ENCODE results near the gene MOB3B.
"Not testable (repeated sequence)": the region's sequence is repeated elsewhere in the genome, so short reads cannot be mapped to it uniquely, and the experiment has no call there.

MOB3B gene

DNA sequence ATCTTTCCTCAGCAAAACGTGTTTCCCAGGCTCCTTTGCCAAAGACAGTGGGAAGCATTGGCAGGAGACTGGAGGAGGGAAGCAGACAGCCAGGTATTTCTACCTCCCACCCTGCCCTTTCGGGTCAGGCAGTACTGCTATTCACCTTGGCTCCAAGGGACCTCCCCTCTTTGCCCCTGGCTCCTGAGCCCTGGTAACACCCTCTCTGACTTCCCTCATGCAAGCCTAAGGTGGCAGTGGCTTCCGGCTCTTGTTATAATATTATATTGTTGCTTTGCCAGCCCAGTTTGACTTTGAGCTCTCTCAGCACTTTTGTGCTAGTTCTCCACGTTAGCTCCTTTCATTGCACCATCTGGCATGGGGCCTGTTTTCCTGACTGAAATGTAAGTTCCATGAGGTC lies 87.2 kb downstream of the MOB3B start:
- DNase-seq: no peak

GRCh38 chr9:27441741-27442070 lies 87.9 kb downstream of the MOB3B start:
- no peak for DNase-seq

- no peak for DNase-seq
Measured at GRCh38 chr9:27440888-27441740, 88.5 kb downstream of the MOB3B start.

- no peak for DNase-seq
Measured at GRCh38 chr9:27438522-27438921, 91.1 kb downstream of the MOB3B start.

DNA sequence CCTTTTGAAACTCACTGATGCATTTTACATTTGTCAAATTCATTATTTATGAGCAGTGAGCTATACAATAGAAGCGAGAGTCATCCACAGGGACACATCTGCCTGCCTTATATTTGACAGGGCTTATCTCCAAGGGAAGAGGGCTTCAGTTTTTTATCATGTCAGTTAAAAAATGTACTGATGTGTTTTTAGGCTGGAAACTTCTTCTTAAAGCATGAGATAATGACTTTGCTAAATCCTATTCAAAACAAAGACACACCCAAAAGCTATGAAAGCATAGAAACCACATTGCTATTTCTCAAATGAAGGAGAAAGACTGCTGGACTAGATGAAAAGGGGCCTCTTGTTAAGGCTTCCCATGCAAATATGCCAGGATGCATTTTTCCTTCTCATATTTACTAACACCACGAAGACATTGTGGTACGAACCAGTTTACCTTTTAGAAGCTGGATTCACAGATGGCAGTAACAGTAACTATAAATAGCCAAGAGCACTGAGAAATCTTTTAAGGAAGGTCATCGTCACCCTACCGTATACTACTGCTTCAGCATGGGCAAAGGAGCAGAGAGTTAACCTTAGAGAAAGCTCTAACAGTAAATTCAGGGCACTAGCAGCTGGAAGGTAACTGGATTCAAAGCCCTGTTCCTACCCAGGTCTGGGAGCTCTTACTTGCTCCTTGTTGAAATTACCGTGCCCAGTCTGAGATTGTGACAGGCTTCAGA lies 91.8 kb downstream of the MOB3B start:
- peak; percentile 9 to 69 for DNase-seq

GRCh38 chr9:27436234-27436633 lies 93.4 kb downstream of the MOB3B start:
- DNase-seq: no peak

DNA sequence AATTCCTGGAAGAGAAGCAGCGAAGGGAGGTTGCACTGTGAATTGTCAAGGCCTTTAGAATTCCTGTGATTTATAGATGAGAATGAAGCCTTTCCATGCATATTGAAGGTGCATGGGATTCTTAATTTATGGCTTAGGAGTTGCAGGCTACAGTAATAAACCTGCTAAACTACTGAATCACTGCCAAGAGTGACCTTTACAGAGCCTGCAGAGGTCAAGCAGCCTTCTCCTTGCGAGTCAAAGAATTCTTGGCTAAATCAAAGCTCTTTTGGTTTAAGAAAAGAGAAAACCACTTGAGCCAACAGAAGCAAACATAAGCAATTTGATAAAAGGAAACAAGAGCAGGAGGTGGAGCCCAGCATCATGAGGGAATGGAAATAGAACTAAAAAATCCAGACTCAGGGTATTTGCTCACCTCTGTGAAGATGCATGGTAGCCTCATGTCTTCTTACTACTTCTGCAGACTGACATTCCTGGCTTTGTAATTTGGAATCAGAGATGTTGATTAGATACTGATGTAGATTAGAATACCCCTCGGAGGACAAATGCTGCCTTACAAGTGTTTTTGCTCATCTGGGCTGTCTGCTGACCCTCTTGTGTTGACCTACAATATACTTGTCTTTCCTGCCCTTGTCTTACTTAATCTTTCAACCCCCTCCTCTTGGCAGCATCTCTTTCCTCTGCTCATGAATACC lies 95.8 kb downstream of the MOB3B start:
- no peak for DNase-seq

- no peak for DNase-seq
Measured at GRCh38 chr9:27432308-27432707, 97.3 kb downstream of the MOB3B start.

- no peak for DNase-seq
Measured at GRCh38 chr9:27431543-27432147, 98.0 kb downstream of the MOB3B start.

- DNase-seq: no peak
Measured at GRCh38 chr9:27430750-27431535, 98.7 kb downstream of the MOB3B start.

GRCh38 chr9:27429917-27430316 lies 99.7 kb downstream of the MOB3B start:
- no peak for DNase-seq

- DNase-seq: peak in 1 of 2 donors; percentile 10
Measured at GRCh38 chr9:27429436-27429835, 100.2 kb downstream of the MOB3B start.

- no peak for DNase-seq
Measured at GRCh38 chr9:27428551-27428950, 101.1 kb downstream of the MOB3B start.

DNA sequence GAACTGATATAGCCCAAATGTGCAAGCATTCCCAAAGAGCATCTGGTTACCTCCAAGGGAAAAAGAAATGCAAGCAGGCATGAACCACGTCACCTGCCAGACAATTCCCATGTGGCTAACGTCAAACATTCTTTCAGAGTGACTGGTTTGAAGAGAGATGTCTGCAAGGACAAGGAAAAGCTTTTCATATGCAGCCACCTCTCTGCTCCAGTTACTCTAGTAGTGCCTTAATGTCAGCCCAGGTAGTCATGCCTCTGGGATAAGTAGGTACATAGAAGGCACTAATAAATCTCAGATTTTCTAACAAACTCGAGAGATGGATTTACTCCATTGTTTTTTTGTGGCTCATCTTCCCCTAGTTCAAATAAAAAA lies 102.4 kb downstream of the MOB3B start:
- DNase-seq: no peak

GRCh38 chr9:27426511-27427271 lies 102.9 kb downstream of the MOB3B start:
- peak; percentile 39 to 76 for DNase-seq

DNA sequence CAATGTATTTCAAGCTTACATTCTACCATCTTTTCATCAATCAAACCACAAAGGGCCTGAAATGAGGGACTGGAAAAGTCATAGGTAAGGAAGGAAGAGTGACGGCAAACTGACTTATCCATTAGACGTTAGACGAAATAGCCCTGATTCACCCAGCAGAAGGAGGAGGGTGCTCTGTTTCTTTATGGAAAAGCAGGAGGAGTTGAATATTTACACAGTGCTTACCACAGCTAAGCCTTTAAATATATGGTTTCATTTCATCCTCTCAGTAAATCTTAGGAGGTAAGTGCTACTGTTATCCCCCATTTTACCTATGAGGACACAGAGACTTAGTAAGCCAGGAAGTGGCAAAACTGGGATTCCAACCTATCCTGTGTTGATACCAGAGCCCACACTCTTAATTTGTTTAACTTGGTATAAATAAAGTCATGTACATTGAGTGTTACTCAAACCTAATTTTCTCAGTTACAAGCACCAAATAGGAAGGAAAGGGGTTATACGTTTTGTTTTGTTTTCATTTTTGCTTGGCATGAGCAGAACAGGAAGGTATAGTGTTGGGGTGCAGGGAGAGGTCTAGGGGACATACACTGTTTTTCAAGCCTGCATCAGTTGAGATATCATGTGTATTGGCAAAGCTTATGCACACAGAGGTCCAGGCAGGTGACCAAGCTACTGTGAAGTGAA lies 103.6 kb downstream of the MOB3B start:
- DNase-seq: no peak

- no peak for DNase-seq
Measured at GRCh38 chr9:27423915-27424710, 105.5 kb downstream of the MOB3B start.

- DNase-seq: no peak
Measured at GRCh38 chr9:27422279-27422834, 107.3 kb downstream of the MOB3B start.

- no peak for DNase-seq
Measured at GRCh38 chr9:27421577-27421976, 108.0 kb downstream of the MOB3B start.

DNA sequence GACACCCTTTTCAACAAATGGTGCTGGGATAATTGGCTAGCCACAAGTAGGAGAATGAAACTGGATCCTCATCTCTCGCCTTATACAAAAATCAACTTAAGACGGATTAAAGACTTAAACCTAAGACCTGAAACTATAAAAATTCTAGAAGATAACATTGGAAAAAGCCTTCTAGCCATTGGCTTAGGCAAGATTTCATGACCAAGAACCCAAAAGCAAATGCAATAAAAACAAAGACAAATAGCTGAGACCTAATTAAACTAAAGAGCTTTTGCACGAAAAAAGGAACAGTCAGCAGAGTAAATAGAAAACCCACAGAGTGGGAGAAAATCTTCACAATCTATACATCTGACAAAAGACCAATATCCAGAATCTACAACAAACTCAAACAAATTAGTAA lies 110.1 kb downstream of the MOB3B start:
- DNase-seq: not testable (repeated sequence)
